ENCODE measurements around the gene HNF1A. TPM values are rescaled to one million over a fixed set of nuclear protein-coding genes. Genes with fewer than 3 reads are reported as not detected.
"Not testable (repeated sequence)": the region's sequence is repeated elsewhere in the genome, so short reads cannot be mapped to it uniquely, and the experiment has no call there.

Gene HNF1A
- polyA plus RNA-seq, 1 donor (not counting 4 experiments of a cell fraction or from before 2014, with no cell fraction given) = not detected

- peak within 1 kb of the TSS; percentile 98 for H2AFZ ChIP-seq (ENCODE audit: control insufficient read depth, low read length)
- no peaks in the 10 kb centered on the region for H3K9me3 ChIP-seq (ENCODE audit: control insufficient read depth, low read depth, low read length)
- H3K4me3 ChIP-seq (ENCODE audit: control insufficient read depth in 2 of 3, extremely low read depth in 1 of 3, insufficient read depth in 2 of 3, low read depth in 1 of 3, low read length in 3 of 3) = peak within 1 kb of the TSS; percentile 34 to 75 (median 73)
- peak within 1 kb of the TSS; percentile 59 for H3K27ac ChIP-seq (ENCODE audit: control insufficient read depth, insufficient read depth, low read length)
- H4K20me1 ChIP-seq (ENCODE audit: control insufficient read depth, extremely low read depth, insufficient read depth, low read length) = no peaks in the 10 kb centered on the region
- peaks cover 16% of the 10 kb centered on the region for H3K4me1 ChIP-seq (ENCODE audit: control insufficient read depth, extremely low read depth, insufficient read depth, low read length)
- FAIRE-seq = peak; percentile 26
- H3K27me3 ChIP-seq (ENCODE audit: control insufficient read depth, extremely low read depth, insufficient read depth, low read length) = no peaks in the 10 kb centered on the region
- no peaks in the 10 kb centered on the region for H3K79me2 ChIP-seq (ENCODE audit: control insufficient read depth, insufficient read depth, low read length)
- TF ChIP-seq EZH2 (IDR thresholded peaks at IDR 0.05; ENCODE audit: low read length) (no peak), CTCF (optimal IDR thresholded peaks at IDR 0.05 in 1 of 3, IDR thresholded peaks at IDR 0.05 in 1 of 3, conservative IDR thresholded peaks at IDR 0.05 in 1 of 3; ENCODE audit: extremely low read depth in 1 of 3, insufficient read depth in 2 of 3, low read length in 3 of 3) (no peak)
- no peak for DNase-seq (ENCODE audit: low read depth, low spot score)
- dilution Hi-C loops (cut with MboI; ENCODE audit: extremely low pct_ligation_motif_present, low sequenced_read_pairs) = no loop called here
- H3K9ac ChIP-seq (ENCODE audit: control insufficient read depth, extremely low read depth, insufficient read depth, low read length) = peak within 1 kb of the TSS; percentile 71
- H3K4me2 ChIP-seq (ENCODE audit: control insufficient read depth, extremely low read depth, insufficient read depth, low read depth, low read length) = peak within 1 kb of the TSS; percentile 97
- no peaks in the 10 kb centered on the region for H3K9me1 ChIP-seq (ENCODE audit: control insufficient read depth, extremely low read depth, insufficient read depth, low read length)
- H3K36me3 ChIP-seq (ENCODE audit: control insufficient read depth in 2 of 2, extremely low read depth in 1 of 2, insufficient read depth in 2 of 2, low read length in 2 of 2) = no peaks in the 10 kb centered on the region
Observed at GRCh38 chr12:121038861-121039668, 60.7 kb downstream of the HNF1A start, which contains the start of gene OASL. Gene OASL, minus strand, starts transcription at chr12:121039246. Its CDS starts 275 bp downstream, at chr12:121038971.

- no peaks in the 10 kb centered on the region for H3K79me2 ChIP-seq (ENCODE audit: control insufficient read depth, insufficient read depth, low read length)
- no peak for FAIRE-seq
- no peaks in the 10 kb centered on the region for H3K9me1 ChIP-seq (ENCODE audit: control insufficient read depth, extremely low read depth, insufficient read depth, low read length)
- H3K27ac ChIP-seq (ENCODE audit: control insufficient read depth, insufficient read depth, low read length) = no peak overlapping the region
- no peaks in the 10 kb centered on the region for H3K36me3 ChIP-seq (ENCODE audit: control insufficient read depth in 2 of 2, extremely low read depth in 1 of 2, insufficient read depth in 2 of 2, low read length in 2 of 2)
- H4K20me1 ChIP-seq (ENCODE audit: control insufficient read depth, extremely low read depth, insufficient read depth, low read length) = no peaks in the 10 kb centered on the region
- peaks cover 6% of the 10 kb centered on the region for H3K4me1 ChIP-seq (ENCODE audit: control insufficient read depth, extremely low read depth, insufficient read depth, low read length)
- H3K9ac ChIP-seq (ENCODE audit: control insufficient read depth, extremely low read depth, insufficient read depth, low read length) = no peak overlapping the region
- H3K4me3 ChIP-seq (ENCODE audit: control insufficient read depth in 2 of 3, extremely low read depth in 1 of 3, insufficient read depth in 2 of 3, low read depth in 1 of 3, low read length in 3 of 3) = no peak overlapping the region
- TF ChIP-seq EZH2 (IDR thresholded peaks at IDR 0.05; ENCODE audit: low read length) (no peak), CTCF (optimal IDR thresholded peaks at IDR 0.05 in 1 of 3, IDR thresholded peaks at IDR 0.05 in 1 of 3, conservative IDR thresholded peaks at IDR 0.05 in 1 of 3; ENCODE audit: extremely low read depth in 1 of 3, insufficient read depth in 2 of 3, low read length in 3 of 3) (no peak)
- no peak overlapping the region for H3K4me2 ChIP-seq (ENCODE audit: control insufficient read depth, extremely low read depth, insufficient read depth, low read depth, low read length)
- dilution Hi-C loops (cut with MboI; ENCODE audit: extremely low pct_ligation_motif_present, low sequenced_read_pairs) = no loop called here
- peaks cover 3% of the 10 kb centered on the region for H3K27me3 ChIP-seq (ENCODE audit: control insufficient read depth, extremely low read depth, insufficient read depth, low read length)
- H2AFZ ChIP-seq (ENCODE audit: control insufficient read depth, low read length) = no peak overlapping the region
- DNase-seq (ENCODE audit: low read depth, low spot score) = no peak
- H3K9me3 ChIP-seq (ENCODE audit: control insufficient read depth, low read depth, low read length) = no peaks in the 10 kb centered on the region
Observed at GRCh38 chr12:121043067-121043466, 64.7 kb downstream of the HNF1A start.

- dilution Hi-C loops (cut with MboI; ENCODE audit: extremely low pct_ligation_motif_present, low sequenced_read_pairs); H3K4me2 ChIP-seq (ENCODE audit: control insufficient read depth, extremely low read depth, insufficient read depth, low read depth, low read length); H4K20me1 ChIP-seq (ENCODE audit: control insufficient read depth, extremely low read depth, insufficient read depth, low read length); H3K4me3 ChIP-seq (ENCODE audit: control insufficient read depth in 2 of 3, extremely low read depth in 1 of 3, insufficient read depth in 2 of 3, low read depth in 1 of 3, low read length in 3 of 3); H3K9me3 ChIP-seq (ENCODE audit: control insufficient read depth, low read depth, low read length); DNase-seq (ENCODE audit: low read depth, low spot score); H3K36me3 ChIP-seq (ENCODE audit: control insufficient read depth in 2 of 2, extremely low read depth in 1 of 2, insufficient read depth in 2 of 2, low read length in 2 of 2); H3K27me3 ChIP-seq (ENCODE audit: control insufficient read depth, extremely low read depth, insufficient read depth, low read length); H3K9me1 ChIP-seq (ENCODE audit: control insufficient read depth, extremely low read depth, insufficient read depth, low read length); H3K9ac ChIP-seq (ENCODE audit: control insufficient read depth, extremely low read depth, insufficient read depth, low read length); H3K79me2 ChIP-seq (ENCODE audit: control insufficient read depth, insufficient read depth, low read length); FAIRE-seq; H3K4me1 ChIP-seq (ENCODE audit: control insufficient read depth, extremely low read depth, insufficient read depth, low read length); H3K27ac ChIP-seq (ENCODE audit: control insufficient read depth, insufficient read depth, low read length); H2AFZ ChIP-seq (ENCODE audit: control insufficient read depth, low read length): not testable (repeated sequence)
Observed at GRCh38 chr12:121047400-121047799, 69.1 kb downstream of the HNF1A start.
